Natural killer cell (primary cell): Measurements from ENCODE around the gene IRX3. TPM values are rescaled to one million over a fixed set of nuclear protein-coding genes. Genes with fewer than 3 reads are reported as not detected.
A peak's percentile ranks its signal among the peaks of the same experiment; 100 is the strongest.
"Not testable (repeated sequence)": the region's sequence is repeated elsewhere in the genome, so short reads cannot be mapped to it uniquely, and the experiment has no call there.

ENCODE experiments used
- ATAC-seq, 3 donors: fragments of 150-1000 bp in 2 of 3; fragments of 200-7000 bp in 1 of 3; cut with Tn5 transposase; 1 replicate in 1 of 3; 2 replicates in 2 of 3; pipeline ENCODE4 v1.10.0; 2021; ENCODE audit warnings: mild to moderate bottlenecking in 2 of 3, moderate library complexity in 2 of 3
- DNase-seq, 2 donors: peaks; one replicate each; pipeline versions ENCODE4 v3.0.0 to v3.0.0-alpha.2; 2013 to 2021; ENCODE audit warnings: mixed read lengths in 1 of 2
- H3K27ac ChIP-seq: one replicate; pipeline ENCODE4 v1.5.1; 2013; ENCODE audit warnings: mild to moderate bottlenecking, low read length
- H3K27me3 ChIP-seq: one replicate; pipeline ENCODE4 v1.6.1; 2013; ENCODE audit warnings: low read length; ENCODE audit not compliant: control insufficient read depth, insufficient read depth
- H3K36me3 ChIP-seq: one replicate; pipeline ENCODE4 v1.6.1; 2013; ENCODE audit warnings: low read length; ENCODE audit not compliant: control insufficient read depth, insufficient read depth
- H3K4me1 ChIP-seq: one replicate; pipeline ENCODE4 v1.6.1; 2013; ENCODE audit warnings: low read length; ENCODE audit not compliant: control insufficient read depth, insufficient read depth
- H3K4me3 ChIP-seq: one replicate; pipeline ENCODE4 v1.5.1; 2013; ENCODE audit warnings: low read length
- H3K9me3 ChIP-seq: one replicate; pipeline ENCODE4 v1.6.1; 2013; ENCODE audit warnings: low read length; ENCODE audit not compliant: control insufficient read depth, insufficient read depth
- H3K27ac Mint-ChIP-seq, 2 donors: one replicate each; pipeline ENCODE4 v1.8.0; 2022; ENCODE audit warnings: mild to moderate bottlenecking in 2 of 2, mixed read lengths in 2 of 2, moderate library complexity in 1 of 2
- H3K27me3 Mint-ChIP-seq, 2 donors: one replicate each; pipeline ENCODE4 v1.8.0; 2022; ENCODE audit warnings: low read depth in 2 of 2, mixed read lengths in 2 of 2
- H3K36me3 Mint-ChIP-seq: one replicate; pipeline ENCODE4 v1.8.0; 2022; ENCODE audit warnings: mixed read lengths
- H3K4me1 Mint-ChIP-seq, 2 donors: one replicate each; pipeline ENCODE4 v1.8.0; 2022; ENCODE audit warnings: mixed read lengths in 2 of 2
- H3K4me3 Mint-ChIP-seq: one replicate; pipeline ENCODE4 v1.8.0; 2022; ENCODE audit warnings: mild to moderate bottlenecking, moderate library complexity, mixed read lengths
- H3K9me3 Mint-ChIP-seq, 2 donors: one replicate each; pipeline ENCODE4 v1.8.0; 2022; ENCODE audit warnings: mixed read lengths in 2 of 2
- WGBS: methylation state at CpG from one replicate; pipeline ENCODE4 v1.1.7; 2013; ENCODE audit warnings: missing lambda C conversion rate; ENCODE audit not compliant: insufficient coverage; 5-methylcytosine and 5-hydroxymethylcytosine counted together
- intact Hi-C: fragments of 100-400 bp; cut with micrococcal nuclease; formaldehyde crosslinking; loops from one replicate; pipeline ENCODE4 v1.14.2; 2022
- total RNA-seq, 4 donors: library from RNA; stranded (reverse); fragments of 120-200 nt in 1 of 4; gene quantifications; one replicate each; pipeline versions ENCODE4 v1.2.3 to v1.2.4, GENCODE V29; 2013 to 2022
- TF ChIP-seq, protein P1 (sequence below): fragments of 200-600 bp; IDR thresholded peaks from one replicate; pipeline ENCODE4 v1.8.0; 2022; ENCODE audit warnings: antibody characterized with exemption

IRX3 gene
- total RNA-seq, 3 donors from 2014 or later (not counting 1 experiment from before 2014, with no cell fraction given) = not detected

DNA sequence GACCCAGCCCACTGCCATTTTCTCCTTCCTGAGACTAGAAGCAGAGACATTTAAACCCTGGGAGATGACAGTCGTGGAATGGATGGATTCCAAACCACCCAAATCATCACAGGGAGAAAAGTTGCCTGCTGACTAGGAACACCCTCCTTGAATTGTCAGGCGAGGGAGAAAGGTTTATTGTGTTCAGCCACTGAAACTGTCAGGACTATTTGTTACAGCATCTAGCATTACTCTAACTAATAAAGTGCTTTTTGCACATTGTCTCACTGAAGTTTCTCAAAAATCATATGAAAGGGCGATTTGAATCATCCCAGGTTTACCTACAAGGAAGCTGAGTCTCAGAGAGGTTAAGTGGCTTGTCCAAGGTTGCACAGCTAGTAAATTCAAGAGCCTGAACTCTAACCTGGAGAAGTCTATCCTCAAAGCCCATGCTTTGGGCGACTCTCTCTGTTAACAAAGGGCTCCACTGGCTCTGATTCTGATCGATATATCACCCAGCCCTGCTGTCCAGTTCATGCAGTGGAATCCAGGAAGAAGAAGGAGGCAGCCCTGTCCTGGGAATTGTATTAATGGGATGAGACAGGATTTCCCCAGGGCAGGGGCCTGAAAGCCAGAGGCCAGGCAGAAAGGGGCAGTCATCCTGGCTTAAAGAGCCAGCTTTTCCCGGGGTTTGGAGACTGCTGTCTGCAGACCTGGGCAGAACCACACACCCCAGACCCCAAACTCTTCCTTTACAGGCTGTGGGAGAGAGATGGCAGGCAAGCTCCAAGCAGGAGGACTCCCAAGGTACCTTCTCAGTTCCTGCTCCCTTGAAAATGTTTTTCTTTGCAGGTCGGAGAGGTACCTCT is 37.5 kb downstream of the IRX3 start:
- WGBS = 70% methylated on average over 7 of the region's 7 CpGs
- intact Hi-C loops = no loop called here
- Mint-ChIP-seq H3K27ac (no peak overlapping the region), H3K4me1 (no peaks in the 10 kb centered on the region), H3K9me3 (peaks cover 2 to 4% of the 10 kb centered on the region in 2 donors), H3K4me3 (no peak overlapping the region), H3K27me3 (peaks cover 0 to 4% of the 10 kb centered on the region in 2 donors), H3K36me3 (no peaks in the 10 kb centered on the region)
- H3K27me3 ChIP-seq = no peaks in the 10 kb centered on the region
- ATAC-seq (no peak), DNase-seq (no peak)
- H3K9me3 ChIP-seq = no peaks in the 10 kb centered on the region
- no peaks in the 10 kb centered on the region for H3K4me1 ChIP-seq
- H3K27ac ChIP-seq = no peak overlapping the region
- TF ChIP-seq, protein P1, sequence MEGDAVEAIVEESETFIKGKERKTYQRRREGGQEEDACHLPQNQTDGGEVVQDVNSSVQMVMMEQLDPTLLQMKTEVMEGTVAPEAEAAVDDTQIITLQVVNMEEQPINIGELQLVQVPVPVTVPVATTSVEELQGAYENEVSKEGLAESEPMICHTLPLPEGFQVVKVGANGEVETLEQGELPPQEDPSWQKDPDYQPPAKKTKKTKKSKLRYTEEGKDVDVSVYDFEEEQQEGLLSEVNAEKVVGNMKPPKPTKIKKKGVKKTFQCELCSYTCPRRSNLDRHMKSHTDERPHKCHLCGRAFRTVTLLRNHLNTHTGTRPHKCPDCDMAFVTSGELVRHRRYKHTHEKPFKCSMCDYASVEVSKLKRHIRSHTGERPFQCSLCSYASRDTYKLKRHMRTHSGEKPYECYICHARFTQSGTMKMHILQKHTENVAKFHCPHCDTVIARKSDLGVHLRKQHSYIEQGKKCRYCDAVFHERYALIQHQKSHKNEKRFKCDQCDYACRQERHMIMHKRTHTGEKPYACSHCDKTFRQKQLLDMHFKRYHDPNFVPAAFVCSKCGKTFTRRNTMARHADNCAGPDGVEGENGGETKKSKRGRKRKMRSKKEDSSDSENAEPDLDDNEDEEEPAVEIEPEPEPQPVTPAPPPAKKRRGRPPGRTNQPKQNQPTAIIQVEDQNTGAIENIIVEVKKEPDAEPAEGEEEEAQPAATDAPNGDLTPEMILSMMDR = no peak
- no peak overlapping the region for H3K4me3 ChIP-seq
- no peaks in the 10 kb centered on the region for H3K36me3 ChIP-seq

DNA sequence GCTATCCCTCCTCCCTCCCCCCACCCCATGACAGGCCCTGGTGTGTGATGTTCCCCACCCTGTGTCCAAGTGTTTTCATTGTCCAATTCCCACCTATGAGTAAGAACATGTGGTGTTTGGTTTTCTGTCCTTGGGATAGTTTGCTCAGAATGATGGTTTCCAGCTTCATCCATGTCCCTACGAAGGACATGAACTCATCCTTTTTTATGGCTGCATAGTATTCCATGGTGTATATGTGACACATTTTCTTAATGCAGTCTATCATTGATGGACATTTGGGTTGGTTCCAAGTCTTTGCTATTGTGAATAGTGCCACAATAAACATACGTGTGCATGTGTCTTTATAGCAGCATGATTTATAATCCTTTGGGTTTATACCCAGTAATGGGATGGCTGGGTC is 38.9 kb downstream of the IRX3 start:
- H3K9me3 Mint-ChIP-seq, DNase-seq, H3K27me3 ChIP-seq, H3K36me3 ChIP-seq, H3K4me3 ChIP-seq, H3K36me3 Mint-ChIP-seq, H3K4me3 Mint-ChIP-seq, H3K4me1 Mint-ChIP-seq, H3K27ac ChIP-seq, H3K9me3 ChIP-seq, intact Hi-C loops, H3K27me3 Mint-ChIP-seq, ATAC-seq, H3K4me1 ChIP-seq, H3K27ac Mint-ChIP-seq: not testable (repeated sequence)
- WGBS = 88% methylated on average over 1 of the region's 2 CpGs

DNA sequence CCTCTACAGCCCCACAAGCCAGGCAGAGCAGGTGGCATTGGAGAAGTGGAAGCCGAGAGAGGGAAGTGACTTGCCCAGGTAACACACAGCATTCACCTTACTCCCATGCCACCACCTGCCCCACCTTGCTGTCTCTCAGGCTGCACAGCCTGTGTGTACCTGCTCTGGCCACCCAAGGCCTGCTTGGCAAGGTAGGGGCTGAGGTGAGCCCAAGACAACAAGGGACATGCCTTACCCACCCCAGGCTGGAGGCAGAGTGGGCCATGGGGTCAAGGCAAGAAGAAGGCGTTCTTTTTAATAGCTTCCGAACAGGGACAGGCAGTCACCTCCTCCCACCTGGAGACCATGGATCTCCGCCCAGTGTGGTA is 40.1 kb downstream of the IRX3 start:
- H3K9me3 Mint-ChIP-seq = peaks cover 2 to 4% of the 10 kb centered on the region in 2 donors
- TF ChIP-seq, protein P1 = no peak
- H3K27ac Mint-ChIP-seq = no peak overlapping the region
- no peak for DNase-seq
- Histone ChIP-seq H3K27ac (no peak overlapping the region), H3K4me3 (no peak overlapping the region), H3K36me3 (no peaks in the 10 kb centered on the region), H3K9me3 (no peaks in the 10 kb centered on the region), H3K4me1 (no peaks in the 10 kb centered on the region), H3K27me3 (no peaks in the 10 kb centered on the region)
- no peaks in the 10 kb centered on the region for H3K4me1 Mint-ChIP-seq
- ATAC-seq = peak in 1 of 3 donors; percentile 31
- no peak overlapping the region for H3K4me3 Mint-ChIP-seq
- 86% methylated on average over 3 of the region's 4 CpGs for WGBS
- intact Hi-C loops = no loop called here
- H3K36me3 Mint-ChIP-seq = no peaks in the 10 kb centered on the region
- H3K27me3 Mint-ChIP-seq = peaks cover 0 to 4% of the 10 kb centered on the region in 2 donors

DNA sequence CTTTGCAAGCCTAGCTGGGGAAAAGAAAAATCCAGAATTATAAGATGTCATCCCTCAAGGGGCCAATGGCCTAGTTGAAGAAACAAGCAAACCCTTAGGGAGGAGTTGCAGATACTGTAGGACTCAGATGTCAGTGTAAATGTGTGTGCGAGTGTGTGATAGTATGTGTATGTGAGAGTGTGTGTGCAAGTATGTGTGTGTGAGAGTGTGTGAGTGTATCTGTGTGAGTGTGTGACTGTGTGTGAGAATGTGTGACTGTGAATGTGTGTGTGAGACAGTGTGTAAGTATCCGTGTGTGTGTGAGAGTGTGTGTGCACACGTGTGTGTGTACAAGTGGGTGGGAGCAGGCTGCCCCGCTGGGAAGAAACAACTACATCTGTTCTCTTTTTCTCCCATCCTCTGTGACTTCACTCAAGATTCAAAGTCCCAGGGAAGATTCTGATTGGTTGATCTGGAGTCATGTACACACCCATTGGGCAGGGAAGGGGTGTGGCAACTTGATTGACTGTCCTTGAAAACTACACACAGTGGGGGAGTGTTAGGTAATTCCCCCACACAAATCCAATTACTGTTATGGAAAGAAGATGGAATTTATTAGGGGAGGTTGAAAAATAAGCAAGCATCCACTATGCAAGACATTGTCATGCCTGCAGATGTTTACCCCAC is 40.7 kb downstream of the IRX3 start:
- peaks cover 2 to 4% of the 10 kb centered on the region in 2 donors for H3K9me3 Mint-ChIP-seq
- peaks cover 0 to 4% of the 10 kb centered on the region in 2 donors for H3K27me3 Mint-ChIP-seq
- H3K36me3 Mint-ChIP-seq = no peaks in the 10 kb centered on the region
- no peak overlapping the region for H3K4me3 Mint-ChIP-seq
- H3K27ac ChIP-seq = no peak overlapping the region
- no peak overlapping the region for H3K4me3 ChIP-seq
- no peaks in the 10 kb centered on the region for H3K9me3 ChIP-seq
- TF ChIP-seq, protein P1 = no peak
- H3K4me1 ChIP-seq = no peaks in the 10 kb centered on the region
- intact Hi-C loops = no loop called here
- H3K27ac Mint-ChIP-seq = no peak overlapping the region
- no peaks in the 10 kb centered on the region for H3K4me1 Mint-ChIP-seq
- WGBS = 94% methylated on average over 2 of the region's 4 CpGs
- DNase-seq = no peak
- H3K36me3 ChIP-seq = no peaks in the 10 kb centered on the region
- ATAC-seq = peak in 1 of 3 donors; percentile 10
- H3K27me3 ChIP-seq = no peaks in the 10 kb centered on the region
